PC-9 (cell line): ENCODE results near the gene GNA12.

Experiments used
- EZH2 ChIP-seq: fragments of 200-600 bp; sonication (generic); IDR thresholded peaks from 2 replicates; pipeline ENCODE4 v1.8.0; 2017; ENCODE audit warnings: antibody characterized with exemption, low read depth
- TF ChIP-seq, protein P1 (sequence below): fragments of 200-600 bp; sonication (generic); conservative IDR thresholded peaks from 2 replicates; pipeline ENCODE4 v1.6.1; 2017; ENCODE audit warnings: mixed run types, antibody characterized with exemption, mild to moderate bottlenecking, moderate library complexity

DNA sequence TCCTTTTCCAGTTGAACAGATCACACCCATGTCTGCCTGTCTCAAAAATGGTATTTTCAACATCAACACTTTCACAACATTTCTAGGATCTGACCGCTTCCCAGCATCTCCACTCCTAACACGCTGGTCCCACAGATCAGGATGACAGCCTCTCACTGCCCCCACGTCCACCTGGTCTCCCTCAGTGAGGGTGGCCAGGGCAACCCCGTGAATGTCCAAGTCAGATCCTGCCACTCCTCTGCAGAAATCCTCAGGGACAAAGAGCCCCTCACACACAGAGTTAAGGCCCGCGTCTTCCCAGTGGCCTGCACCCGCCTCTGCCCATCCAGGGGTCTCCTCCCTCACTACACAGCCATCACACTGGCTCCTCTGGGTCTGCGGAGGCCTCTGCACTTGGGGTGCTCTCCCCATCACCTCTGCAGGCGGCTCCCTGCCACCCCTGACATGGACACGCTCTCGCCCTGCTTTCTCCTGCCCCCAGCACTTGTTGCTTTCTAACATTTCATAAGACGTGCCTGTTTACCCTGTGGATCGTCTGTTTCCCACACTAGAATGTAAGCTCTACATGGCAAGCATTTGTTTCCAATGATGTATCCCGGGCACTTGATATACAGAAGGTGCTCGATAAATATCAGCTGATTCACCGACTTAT lies 20.0 kb downstream of the GNA12 start:
- no peak for TF ChIP-seq EZH2
- TF ChIP-seq, protein P1, sequence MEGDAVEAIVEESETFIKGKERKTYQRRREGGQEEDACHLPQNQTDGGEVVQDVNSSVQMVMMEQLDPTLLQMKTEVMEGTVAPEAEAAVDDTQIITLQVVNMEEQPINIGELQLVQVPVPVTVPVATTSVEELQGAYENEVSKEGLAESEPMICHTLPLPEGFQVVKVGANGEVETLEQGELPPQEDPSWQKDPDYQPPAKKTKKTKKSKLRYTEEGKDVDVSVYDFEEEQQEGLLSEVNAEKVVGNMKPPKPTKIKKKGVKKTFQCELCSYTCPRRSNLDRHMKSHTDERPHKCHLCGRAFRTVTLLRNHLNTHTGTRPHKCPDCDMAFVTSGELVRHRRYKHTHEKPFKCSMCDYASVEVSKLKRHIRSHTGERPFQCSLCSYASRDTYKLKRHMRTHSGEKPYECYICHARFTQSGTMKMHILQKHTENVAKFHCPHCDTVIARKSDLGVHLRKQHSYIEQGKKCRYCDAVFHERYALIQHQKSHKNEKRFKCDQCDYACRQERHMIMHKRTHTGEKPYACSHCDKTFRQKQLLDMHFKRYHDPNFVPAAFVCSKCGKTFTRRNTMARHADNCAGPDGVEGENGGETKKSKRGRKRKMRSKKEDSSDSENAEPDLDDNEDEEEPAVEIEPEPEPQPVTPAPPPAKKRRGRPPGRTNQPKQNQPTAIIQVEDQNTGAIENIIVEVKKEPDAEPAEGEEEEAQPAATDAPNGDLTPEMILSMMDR = no peak
